Measurements from ENCODE around the gene KTN1. TPM values are rescaled to one million over a fixed set of nuclear protein-coding genes. Genes with fewer than 3 reads are reported as not detected.
A peak's percentile ranks its signal among the peaks of the same experiment; 100 is the strongest.

KTN1 gene
- polyA plus RNA-seq, 1 donor from 2014 or later, result 95.0 TPM

DNA sequence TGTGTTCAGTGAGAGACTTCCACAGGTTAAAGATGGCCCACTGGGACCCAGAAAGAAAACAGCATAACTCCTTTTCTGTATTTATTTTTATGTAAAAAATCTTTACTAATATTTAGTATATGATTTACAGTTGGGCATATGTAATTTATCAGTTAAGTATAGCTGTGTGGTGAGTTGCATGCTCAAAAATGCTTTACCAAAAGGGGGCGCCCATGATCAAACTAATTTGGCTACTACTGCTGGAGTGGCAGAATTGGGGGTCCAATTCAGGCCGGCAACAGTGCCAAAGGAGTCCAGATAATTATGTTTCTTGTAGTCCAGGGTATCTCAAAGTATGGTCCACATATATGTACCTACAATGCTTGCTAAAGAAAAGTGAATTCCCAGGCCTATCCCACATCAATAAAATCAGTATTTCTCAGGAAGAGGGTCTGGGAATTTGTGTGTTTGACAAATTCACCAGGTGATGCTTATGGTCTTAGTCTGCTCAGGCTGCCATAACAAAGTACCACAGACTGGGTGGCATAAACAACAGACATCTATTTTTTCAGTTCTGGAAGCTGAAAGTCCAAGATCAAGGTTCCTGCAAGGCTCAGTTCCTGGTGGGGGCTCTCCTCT lies 152.0 kb downstream of the KTN1 start:
- Histone ChIP-seq H3K79me2 (replicated peaks; ENCODE audit: insufficient read depth, low read length) (no peaks in the 10 kb centered on the region), H3K36me3 (ENCODE audit: insufficient read depth, low read length) (no peaks in the 10 kb centered on the region), H3K9me3 (ENCODE audit: low read length) (no peaks in the 10 kb centered on the region), H3K9me2 (ENCODE audit: insufficient read depth, low read length) (no peaks in the 10 kb centered on the region), H3K27ac (ENCODE audit: low read length) (no peak overlapping the region), H2AFZ (ENCODE audit: low read depth, low read length) (no peak overlapping the region), H3K4me2 (ENCODE audit: low read length) (no peak overlapping the region), H3F3A (ENCODE audit: insufficient read depth, low read length, poor library complexity, severe bottlenecking) (no peaks in the 10 kb centered on the region), H4K20me1 (ENCODE audit: insufficient read depth) (no peaks in the 10 kb centered on the region), H3K27me3 (ENCODE audit: insufficient read depth, low read depth, low read length) (no peaks in the 10 kb centered on the region), H3K4me3 (ENCODE audit: low read length) (no peak overlapping the region), H3K9ac (ENCODE audit: low read length) (no peak overlapping the region)
- TF ChIP-seq RAD21 (conservative IDR thresholded peaks at IDR 0.05) (peak; percentile 25), EZH2 (IDR thresholded peaks at IDR 0.05; ENCODE audit: borderline replicate concordance, insufficient read depth, low read length, poor library complexity, severe bottlenecking) (no peak)
- TF ChIP-seq, protein P1, sequence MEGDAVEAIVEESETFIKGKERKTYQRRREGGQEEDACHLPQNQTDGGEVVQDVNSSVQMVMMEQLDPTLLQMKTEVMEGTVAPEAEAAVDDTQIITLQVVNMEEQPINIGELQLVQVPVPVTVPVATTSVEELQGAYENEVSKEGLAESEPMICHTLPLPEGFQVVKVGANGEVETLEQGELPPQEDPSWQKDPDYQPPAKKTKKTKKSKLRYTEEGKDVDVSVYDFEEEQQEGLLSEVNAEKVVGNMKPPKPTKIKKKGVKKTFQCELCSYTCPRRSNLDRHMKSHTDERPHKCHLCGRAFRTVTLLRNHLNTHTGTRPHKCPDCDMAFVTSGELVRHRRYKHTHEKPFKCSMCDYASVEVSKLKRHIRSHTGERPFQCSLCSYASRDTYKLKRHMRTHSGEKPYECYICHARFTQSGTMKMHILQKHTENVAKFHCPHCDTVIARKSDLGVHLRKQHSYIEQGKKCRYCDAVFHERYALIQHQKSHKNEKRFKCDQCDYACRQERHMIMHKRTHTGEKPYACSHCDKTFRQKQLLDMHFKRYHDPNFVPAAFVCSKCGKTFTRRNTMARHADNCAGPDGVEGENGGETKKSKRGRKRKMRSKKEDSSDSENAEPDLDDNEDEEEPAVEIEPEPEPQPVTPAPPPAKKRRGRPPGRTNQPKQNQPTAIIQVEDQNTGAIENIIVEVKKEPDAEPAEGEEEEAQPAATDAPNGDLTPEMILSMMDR (IDR thresholded peaks at IDR 0.05; ENCODE audit: poor library complexity, severe bottlenecking), result peak; percentile 30

DNA sequence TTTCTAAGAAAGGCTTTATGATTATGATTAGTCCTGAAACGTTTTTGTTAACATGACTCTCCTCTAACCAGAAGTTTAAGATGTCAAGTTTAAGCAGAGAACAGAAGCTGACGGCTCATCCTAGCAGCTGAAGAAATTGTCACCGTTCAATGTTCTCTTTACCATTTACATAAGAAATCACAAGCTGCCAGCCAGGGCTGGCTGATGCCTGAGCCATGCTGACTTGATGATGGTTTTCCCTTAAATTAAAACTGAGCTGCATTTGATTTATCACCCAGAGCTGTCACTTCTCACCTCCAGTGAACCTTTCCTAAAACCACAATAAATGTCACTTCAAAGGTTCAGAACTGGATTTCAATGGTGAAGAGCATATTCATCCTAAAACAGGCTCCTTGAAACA lies 153.6 kb downstream of the KTN1 start:
- H3K27me3 ChIP-seq (ENCODE audit: insufficient read depth, low read depth, low read length), result no peaks in the 10 kb centered on the region

More for the DNA sequence above, 153.6 kb downstream of the KTN1 start:
- TF ChIP-seq EP300 (conservative IDR thresholded peaks at IDR 0.05; ENCODE audit: poor library complexity, severe bottlenecking), result peak; percentile 58
- no peak for TF ChIP-seq TAF1 (IDR thresholded peaks at IDR 0.05; ENCODE audit: low read depth)
- peak; percentile 21 for TF ChIP-seq POLR2AphosphoS5 (IDR thresholded peaks at IDR 0.05)
- no peaks in the 10 kb centered on the region for H3F3A ChIP-seq (ENCODE audit: insufficient read depth, low read length, poor library complexity, severe bottlenecking)
- H3K9me2 ChIP-seq (ENCODE audit: insufficient read depth, low read length), result no peaks in the 10 kb centered on the region
- H3K27ac ChIP-seq (ENCODE audit: low read length), result peak overlapping the region; percentile 20
- no peaks in the 10 kb centered on the region for H3K9me3 ChIP-seq (ENCODE audit: low read length)
- no peaks in the 10 kb centered on the region for H3K36me3 ChIP-seq (ENCODE audit: insufficient read depth, low read length)
- peak overlapping the region; percentile 20 for H3K4me3 ChIP-seq (ENCODE audit: low read length)
- H4K20me1 ChIP-seq (ENCODE audit: insufficient read depth), result no peaks in the 10 kb centered on the region
- no peak overlapping the region for H3K9ac ChIP-seq (ENCODE audit: low read length)
- no peak overlapping the region for H3K4me2 ChIP-seq (ENCODE audit: low read length)
- no peaks in the 10 kb centered on the region for H3K79me2 ChIP-seq (replicated peaks; ENCODE audit: insufficient read depth, low read length)
- H2AFZ ChIP-seq (ENCODE audit: low read depth, low read length), result no peak overlapping the region

Small RNA genes within 50 kb of the gene (small RNA-seq; reads per million reads assigned to genes)
- gene RF00019, result 0 to 1.2 (median 0) reads per million in 3 experiments

Other genes starting within 250 kb of the KTN1 start
- 27.4 and 28.2 TPM in 2 replicates for gene ATG14, start 168.4 kb upstream of the KTN1 start, polyA plus RNA-seq
- not detected in 2 replicates for gene TBPL2, start 139.6 kb upstream of the KTN1 start, polyA plus RNA-seq

Data from neural cell (in vitro differentiated cells).